22Rv1 (cell line): ENCODE data around the gene MRTFB.

Experiments used
- ZFX ChIP-seq: fragments of 450-650 bp; IDR thresholded peaks from 2 replicates; pipeline ENCODE4 v1.6.1; 2017; ENCODE audit warnings: antibody characterized with exemption, borderline replicate concordance
- TF ChIP-seq, protein P1 (sequence below): fragments of 450-650 bp; IDR thresholded peaks from 2 replicates; pipeline ENCODE4 v1.5.1; 2017; ENCODE audit warnings: mild to moderate bottlenecking

DNA sequence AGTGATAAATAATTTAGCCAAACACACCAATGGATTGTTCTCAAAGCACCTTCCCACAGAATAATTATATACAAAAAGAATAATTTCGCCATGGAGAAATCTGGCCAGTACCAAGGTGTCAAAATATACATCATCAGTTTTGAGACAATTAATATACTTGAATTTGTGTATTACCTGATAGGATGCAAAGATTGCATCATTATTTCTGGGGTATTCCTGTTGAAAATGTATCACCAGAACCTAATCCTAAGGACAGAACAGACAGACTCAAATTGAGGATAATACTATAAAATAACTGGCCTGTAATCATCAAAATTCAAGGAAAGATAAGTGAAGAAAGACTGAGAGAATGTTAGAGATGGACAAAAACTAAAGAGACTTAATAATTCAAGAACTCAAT, 111.9 kb downstream of the MRTFB start:
- TF ChIP-seq, protein P1, sequence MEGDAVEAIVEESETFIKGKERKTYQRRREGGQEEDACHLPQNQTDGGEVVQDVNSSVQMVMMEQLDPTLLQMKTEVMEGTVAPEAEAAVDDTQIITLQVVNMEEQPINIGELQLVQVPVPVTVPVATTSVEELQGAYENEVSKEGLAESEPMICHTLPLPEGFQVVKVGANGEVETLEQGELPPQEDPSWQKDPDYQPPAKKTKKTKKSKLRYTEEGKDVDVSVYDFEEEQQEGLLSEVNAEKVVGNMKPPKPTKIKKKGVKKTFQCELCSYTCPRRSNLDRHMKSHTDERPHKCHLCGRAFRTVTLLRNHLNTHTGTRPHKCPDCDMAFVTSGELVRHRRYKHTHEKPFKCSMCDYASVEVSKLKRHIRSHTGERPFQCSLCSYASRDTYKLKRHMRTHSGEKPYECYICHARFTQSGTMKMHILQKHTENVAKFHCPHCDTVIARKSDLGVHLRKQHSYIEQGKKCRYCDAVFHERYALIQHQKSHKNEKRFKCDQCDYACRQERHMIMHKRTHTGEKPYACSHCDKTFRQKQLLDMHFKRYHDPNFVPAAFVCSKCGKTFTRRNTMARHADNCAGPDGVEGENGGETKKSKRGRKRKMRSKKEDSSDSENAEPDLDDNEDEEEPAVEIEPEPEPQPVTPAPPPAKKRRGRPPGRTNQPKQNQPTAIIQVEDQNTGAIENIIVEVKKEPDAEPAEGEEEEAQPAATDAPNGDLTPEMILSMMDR: no peak
- TF ChIP-seq ZFX: no peak
